NCI-H69 (cell line): ENCODE data around the gene GP1BB.
"Not testable (repeated sequence)": the region's sequence is repeated elsewhere in the genome, so short reads cannot be mapped to it uniquely, and the experiment has no call there.

Source experiments
- DNase-seq: peaks from one replicate; lab custom pipeline; 2025; lab: John Stamatoyannopoulos, UW

Gene GP1BB

DNA sequence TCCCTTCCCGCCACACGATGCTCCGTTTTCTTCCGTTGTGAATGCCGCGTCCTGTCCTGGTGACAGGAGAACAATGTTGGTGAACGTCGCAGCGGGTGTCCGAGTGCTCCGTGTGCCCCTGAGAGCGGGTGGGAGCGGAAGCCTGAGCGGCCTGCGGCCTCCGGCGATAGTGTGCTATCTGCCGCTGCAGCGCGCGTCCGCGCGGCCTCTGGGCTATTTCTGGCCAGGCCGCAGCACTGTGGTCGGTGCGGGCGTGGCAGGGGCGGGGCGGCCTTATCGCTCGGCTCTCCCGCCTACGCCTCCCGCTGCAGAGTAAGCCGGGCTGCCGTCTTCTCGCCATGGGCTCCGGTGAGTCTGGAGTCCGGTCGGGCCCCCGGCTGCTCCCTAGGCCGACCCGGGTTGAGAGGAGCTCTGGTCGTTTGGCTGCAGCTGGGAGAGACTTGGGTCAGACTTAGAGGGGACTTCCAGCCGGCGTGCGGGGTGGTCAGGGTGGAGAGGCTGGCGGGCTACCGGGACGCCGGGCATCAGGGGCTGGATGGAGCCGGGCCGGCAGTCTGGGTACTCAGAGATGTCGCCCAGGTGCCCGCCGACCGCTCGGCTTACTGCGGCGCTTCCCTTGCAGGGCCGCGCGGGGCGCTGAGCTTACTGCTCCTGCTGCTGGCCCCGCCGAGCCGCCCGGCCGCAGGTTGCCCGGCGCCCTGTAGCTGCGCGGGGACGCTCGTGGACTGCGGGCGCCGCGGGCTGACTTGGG lies at the start of gene GP1BB:
Gene GP1BB, plus strand, starts transcription at position 308 of the 751 bp plus-strand sequence. Its CDS starts 31 bp downstream, at position 339.
- DNase-seq: no peak

DNA sequence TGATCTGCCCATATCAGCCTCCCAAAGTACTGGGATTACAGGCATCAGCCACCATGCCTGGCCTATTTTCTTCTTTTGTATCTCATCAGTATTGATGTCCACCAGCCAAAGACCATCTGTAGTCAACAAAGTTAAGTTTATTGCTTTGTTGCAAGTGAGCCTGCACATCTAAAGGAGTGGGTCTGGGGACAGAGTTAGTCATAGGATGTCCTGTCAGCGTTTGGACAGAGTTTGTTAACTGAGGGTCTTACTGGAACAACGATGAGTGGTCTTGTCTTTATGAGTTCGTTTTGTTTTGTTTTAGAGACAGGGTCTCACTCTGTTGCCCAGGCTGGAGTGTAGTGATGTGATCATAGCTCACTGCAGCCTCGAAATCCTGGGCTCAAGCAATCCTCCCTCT lies 49.7 kb upstream of the GP1BB start:
- no peak for DNase-seq

DNA sequence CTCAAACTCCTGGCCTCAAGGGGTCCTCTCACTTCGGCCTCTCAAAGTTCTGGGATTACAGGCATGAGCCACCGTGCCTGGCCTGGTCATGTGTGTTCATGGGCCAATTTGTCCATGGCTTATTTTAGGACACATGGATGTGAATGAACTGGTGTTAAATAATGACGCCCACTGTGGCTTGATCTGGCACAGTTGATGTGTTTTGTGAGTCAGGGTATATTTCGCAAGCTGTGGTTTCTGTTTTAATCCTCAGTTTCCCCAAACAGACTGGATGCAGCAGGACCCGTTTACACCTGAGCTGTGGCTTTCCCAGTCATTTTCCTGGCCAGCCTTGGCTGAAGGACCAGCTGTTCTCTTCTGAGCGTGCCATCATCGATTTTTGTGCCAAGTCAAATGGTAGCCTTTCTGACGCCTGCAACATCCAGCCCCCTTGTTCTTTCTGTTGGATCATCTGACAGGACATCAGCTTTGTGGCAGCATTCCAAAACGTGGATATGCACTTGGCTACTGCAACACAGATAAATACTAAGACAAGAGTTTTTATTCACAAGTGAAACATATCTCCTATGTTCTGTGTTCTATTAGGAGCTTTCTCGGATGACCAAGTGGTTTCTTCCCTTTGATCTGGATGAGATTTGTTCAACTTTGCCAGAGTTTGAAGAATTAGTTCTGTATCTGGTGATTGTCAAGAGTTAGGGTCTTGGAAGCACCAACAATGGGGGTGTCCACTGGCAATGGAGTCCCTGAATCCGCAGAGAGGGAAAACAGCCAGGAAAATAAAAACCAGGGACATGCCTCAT lies 49.0 kb upstream of the GP1BB start:
- peak; percentile 50 for DNase-seq

DNA sequence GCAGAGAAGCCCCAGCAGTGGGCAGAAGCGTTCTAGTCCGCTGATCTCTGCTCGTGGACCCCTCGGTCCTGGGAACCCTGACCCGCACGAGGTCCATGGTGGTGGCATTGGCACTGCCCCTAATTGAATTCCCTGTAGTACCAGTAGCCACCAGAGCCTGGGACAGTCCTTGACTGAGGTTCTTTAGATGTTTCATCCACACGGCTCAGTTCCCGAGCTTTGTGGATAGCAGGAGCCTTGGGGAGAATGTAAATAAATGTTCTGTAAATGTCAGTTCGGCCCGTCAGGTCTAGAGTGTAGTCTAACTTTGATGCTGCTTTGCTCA lies 48.4 kb upstream of the GP1BB start:
- DNase-seq: peak; percentile 10

DNA sequence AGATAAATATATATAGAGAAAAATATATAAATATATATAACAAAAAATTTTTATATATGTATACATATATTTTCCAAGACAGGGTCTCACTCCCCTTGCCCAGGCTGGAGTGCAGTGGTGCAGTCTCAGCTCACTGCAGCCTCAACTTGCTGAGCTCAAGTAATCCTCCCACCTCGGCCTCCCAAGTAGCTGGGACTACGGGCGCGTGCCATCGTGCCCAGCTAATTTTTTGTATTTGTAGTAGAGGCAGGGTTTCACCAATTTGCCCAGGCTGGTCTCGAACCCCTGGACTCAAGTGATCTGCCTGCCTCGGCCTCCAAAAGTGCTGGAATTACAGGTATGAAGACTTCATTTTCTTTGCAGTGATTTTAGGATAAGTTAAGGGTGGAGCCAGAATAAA lies 47.9 kb upstream of the GP1BB start:
- DNase-seq: no peak

DNA sequence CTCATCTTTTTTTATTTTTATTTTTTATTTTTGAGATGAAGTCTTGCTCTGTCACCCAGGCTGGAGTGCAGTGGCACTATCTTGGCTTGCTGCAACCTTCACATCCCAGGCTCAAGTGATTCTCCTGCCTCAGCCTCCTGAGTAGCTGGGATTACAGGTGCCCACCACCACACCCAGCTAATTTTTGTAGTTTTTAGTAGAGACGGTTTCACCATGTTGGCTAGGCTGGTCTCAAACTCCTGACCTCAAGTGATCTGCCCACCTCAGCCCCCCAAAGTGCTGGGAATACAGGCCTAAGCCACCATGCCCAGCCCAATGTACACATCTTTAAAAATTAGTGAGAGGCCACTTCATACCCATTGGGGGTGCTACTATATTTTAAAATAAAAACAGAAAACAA lies 46.9 kb upstream of the GP1BB start:
- not testable (repeated sequence) for DNase-seq

DNA sequence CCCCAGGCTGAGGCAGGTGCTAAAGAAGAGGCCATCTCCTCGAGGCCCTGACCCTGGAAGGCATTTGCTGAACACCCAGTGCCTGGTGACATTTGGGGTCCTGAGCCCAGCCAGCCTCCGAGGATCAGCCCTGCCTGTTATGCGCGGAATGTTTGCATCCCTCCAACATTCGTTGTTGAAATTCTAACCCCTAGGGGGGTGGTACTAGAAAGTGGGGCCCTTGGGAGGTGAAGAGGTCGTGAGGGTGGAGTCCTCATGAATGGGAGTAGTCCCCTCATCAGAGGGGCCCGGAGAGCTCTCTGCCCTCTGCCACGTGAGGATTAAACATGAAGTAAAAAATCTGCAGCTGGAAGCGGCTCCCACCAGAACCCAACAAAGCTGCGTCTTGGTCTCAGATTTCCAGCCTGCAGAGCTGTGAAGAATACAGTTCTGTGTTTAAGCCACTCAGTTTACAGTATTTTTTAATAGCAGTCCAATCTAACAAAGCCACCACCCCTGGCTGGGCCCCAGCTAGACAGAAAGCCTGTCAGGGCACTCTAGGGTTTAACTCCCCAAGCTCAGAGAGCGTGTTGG lies 44.3 kb upstream of the GP1BB start:
- no peak for DNase-seq

DNA sequence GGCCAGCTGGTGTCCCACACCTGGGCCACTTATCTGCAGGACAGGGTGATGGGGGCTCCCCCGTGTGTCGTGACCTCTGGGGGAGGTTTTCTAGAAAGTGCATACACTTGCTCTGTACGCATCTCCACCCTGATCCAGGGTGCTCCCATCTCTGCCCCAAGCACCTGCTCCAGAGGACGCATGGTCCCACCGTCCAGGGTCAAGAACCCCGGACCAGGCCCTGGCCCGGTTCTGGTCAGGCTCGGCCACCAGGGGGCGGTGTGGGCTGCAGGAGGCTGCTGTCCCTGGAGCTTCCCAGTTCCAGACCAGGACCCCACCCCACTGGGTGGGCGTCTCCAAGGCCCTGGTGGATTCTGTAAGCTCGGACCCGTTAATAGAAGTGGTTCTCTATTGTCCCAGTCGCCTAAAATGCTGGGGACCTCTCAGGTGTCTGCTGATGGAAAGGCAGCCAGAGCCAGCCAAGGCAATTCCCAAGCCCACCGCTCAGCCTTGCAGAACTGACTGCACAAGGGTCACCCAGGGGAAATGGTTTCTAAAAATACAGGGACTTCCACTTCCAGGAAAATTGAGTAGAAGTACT lies 43.7 kb upstream of the GP1BB start:
- peak; percentile 16 for DNase-seq

DNA sequence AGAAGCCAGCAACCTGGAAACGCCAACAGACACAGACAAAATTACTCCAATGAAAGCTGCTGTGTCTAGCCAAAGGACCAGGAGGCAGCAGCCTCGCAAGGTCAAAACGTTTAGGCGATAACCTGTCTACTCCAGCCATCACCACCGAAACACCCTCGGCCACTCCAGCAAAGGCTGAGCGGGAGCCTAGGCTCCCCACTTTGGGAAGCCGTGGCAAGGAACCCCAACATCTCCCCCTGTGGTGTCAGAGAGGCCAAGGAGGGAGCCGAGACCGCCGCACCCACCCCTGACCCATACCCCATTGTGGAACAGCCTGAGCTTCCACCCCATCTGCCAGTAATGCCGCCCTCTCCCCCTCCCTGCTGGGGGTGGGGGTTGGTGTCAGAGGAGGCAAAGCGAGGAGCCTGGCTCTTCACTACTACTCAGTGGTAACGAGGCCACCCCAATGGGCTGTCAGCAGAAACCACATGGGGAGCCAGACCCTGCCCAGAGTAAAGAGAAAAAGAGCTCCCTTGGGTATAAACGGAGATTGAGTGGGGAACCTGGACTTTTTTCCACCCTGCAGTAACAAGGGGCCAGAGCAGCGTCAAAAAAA lies 43.0 kb upstream of the GP1BB start:
- DNase-seq: no peak

DNA sequence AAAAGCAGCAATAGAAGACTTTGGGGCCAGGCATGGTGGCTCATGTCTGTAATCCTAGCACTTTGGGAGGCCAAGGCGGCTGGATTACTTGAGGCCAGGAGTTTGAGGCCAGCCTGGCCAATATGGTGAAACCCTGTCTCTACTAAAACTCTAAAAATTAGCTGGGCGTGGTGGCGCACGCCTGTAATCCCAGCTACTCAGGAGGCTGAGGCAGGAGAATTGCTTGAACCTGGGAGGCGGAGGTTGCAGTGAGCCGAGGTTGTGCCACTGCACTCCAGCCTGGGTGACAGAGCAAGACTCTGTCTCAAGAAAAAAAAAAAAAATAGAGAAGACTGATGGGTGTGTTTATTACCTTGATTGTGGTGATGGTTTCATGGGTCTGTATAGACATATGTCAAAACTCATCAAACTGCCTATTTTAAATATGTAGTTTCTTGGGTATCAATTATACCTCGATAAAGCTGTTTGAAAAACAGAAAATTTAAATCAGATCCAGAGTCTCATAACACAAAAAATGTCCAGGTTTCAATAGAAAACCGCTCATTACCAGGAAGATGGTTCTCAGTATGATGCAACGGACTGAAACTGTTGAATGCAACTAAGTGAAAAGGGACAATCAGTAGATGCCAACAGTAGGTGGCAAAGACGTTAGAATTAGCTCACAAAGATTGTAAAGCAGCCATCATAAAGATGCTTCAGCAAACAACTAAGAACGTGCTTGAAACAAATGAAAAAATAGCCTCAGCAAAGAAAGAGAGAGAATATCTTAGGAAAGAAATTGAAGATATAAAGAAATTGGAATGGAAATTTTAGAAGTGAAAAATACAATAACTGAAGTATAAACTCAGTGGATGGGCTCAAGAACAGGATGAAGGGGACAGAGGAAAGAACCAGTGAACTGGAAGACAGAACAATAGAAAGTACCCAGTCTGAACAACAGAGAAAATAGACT lies 42.2 kb upstream of the GP1BB start:
- peak; percentile 23 for DNase-seq

DNA sequence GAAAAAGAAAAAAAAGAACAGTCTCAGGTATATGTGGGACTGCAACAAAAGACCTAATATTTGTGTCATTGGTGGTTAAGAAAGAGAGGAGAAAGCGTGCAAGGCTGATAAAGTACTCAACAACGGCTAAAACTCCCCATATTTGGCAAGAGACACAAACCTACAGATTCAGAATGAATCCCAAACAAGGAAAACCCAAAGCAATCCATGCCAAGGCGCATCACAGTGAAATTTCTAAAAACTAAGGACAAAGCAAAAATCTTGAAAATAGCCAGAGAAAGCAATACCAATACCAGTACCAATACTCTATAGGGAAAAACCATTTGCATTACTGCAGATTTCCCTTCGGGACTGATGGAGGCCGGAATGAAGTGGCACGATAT lies 41.5 kb upstream of the GP1BB start:
- DNase-seq: no peak

DNA sequence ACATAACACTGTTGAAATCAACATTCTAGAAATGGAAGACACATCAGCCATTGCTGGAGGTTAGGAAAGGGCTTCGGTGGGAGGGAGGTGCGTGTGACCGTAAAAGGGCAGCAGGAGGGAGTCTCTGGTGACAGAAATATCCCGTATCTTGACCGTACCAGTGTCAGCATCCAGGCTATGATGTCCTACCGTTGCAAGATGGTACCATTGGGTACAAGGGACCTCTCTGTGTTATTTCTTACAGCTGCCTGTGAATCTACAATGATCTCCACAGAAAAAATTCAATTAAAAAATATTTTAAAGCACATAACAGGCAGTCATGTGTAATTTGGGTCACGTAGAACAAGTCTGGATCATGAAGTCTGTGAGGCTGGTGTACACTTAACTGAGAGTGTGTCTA lies 36.4 kb upstream of the GP1BB start:
- DNase-seq: no peak

DNA sequence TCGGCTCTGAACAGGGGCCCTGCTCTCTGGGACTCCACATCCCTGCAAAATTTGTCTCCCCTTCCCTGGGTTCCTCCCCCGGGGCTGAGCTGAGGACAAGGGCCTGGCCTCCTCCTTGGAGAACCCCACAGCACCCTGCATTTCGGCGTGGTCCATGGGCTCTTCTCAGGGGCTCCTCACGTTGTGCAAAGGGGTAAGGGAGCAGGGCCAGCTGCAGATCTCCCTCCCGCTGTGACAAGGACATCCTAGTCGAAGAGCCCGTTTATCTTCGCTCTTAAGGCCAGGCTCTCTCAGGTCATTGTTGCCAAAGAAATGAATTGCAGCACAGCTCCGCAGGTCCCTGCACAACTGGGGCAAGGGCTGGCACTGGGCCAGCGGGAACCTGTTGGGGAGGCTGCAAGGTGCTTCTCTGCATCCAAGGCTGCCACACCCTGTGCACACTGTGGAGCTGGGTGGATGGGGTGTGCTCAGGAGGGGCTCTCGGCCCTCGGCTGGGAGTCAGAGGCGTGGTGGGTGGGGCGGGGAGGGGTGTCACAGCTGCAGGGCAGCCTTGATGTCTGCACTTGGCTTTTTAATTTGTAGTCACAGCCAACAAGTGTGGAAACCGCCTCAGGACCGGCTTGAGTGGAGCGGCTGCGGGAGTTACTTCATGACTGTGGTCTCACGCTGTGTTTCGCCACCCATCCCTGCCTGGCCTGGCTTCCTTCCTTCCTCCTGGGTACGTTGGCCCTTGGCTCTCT lies 35.6 kb upstream of the GP1BB start:
- DNase-seq: peak; percentile 89

DNA sequence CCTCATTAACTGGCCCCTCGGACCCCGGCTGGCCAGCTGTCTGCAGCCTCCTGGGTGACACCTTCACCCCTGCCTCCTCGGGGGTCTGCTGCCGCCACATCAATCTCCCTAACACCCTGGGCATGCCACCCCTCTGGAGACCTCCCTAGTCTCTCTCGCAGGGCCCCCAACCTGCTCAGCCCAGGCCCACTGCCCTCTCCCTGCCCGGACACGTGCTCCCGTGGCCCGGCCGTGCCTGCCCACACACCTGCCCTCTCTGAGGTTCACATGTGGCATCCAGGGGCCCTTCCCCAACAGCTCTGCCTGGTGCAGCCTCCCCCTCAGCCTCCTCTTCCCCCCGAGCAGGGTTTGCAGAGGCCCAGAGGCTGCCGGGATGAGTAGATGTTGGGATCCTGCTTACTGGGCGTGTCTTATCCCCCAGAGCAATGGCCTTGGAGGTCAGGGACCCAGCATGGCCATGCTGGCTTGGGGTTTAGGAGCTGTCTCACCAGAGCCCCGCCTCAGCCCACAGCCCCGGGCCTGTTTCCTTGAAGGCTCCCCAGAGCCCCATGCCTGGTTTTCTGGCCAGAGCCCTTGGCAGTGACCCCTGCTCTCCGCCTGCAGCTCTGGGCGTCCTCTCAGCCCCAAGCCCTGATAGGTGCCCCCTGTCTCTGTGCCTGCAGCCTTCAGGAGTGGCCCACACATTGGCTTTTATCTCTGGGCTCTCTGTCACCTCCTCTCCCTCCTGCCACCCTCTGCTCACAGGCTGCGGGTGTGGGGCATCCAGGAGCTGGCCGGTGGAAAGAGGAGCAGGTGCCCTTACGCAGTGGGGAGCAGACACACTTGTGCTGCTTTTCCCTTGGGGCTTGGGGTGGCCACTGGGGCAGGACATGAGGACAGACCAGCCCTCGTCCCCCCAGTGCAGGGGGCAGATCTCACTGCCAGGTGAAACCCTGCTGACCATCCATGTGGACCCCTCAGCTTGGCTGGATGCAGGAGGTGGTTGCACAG lies 34.7 kb upstream of the GP1BB start:
- DNase-seq: no peak

DNA sequence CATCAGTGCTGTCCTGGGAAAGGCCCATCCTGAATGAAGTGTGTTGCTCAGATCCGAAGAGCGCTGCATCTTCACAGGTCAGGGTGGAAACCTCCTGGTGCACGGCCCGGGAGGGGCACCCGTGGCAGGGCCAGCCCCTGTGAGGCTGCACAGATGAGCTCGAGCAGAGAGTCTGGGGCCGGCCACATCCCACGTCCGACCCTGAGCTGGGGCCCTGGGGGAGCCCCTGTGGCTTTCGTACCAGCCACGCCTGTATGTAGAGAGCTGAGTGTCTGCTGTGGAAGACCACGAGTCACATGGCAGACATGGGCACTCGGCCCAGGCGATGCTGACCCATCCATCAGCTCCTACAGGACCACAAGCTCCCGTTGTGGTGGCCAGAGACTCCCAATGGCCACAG lies 33.9 kb upstream of the GP1BB start:
- DNase-seq: no peak

DNA sequence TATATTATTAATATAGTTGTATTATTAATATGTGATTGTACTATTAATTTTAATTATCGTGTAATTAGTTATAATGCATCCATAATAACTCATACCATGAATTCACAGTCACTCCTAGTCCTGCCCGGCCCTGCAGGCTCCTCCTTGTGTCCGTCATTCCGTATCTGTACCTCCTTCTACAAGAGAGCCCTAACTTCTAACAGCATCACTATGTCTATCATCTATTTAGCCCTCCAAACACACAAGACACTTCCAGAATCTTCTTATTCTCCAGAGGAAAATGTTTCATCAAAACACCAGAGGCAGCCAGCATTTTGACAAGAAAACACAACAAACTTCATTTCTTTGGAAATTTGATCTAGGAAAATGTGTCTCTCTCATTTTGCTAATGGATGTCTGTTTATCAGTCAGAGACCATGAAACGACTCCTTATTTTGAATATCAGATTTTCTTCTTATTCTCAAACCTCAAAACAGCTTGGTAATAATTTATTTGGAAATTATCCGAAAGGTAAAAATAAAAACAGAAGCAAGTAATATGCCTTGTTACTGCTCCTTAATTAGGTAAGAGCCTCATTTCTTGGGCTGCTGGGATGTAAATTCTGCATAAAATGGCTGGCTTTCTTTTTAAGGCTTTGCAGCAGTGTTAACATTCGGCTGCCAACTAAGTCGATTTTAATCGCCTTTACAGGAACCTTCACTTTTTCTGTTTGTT lies 32.2 kb upstream of the GP1BB start:
- no peak for DNase-seq

DNA sequence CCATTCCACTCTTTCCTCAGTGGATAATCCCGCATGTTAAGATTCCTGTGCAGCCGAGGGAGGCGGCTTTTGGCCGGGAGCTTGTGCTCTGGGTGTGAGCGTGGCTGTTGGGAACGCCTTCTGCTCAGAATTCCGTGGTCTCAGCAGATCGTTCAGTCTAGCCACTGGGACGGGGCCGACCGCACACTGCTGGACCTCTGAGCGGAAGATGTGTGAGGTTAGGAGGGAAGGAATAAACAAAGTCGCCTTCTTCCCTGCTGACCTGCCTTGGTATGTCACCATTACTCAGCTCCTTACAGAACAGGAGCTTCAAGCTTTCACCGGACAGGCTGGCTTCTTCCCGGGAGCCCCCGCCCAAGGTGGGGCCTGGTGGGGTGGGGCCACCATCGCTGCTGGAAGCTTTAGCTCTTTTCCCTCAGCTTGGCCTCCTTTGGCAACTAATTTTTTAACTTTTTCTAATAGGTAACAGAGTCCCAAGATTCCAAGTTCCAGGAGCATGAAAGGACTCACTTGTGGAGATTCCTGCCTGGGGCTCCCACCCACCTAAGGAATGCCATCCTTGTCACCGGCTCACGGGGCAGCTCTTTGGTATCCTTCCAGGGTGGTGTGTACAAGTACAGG lies 31.5 kb upstream of the GP1BB start:
- no peak for DNase-seq

DNA sequence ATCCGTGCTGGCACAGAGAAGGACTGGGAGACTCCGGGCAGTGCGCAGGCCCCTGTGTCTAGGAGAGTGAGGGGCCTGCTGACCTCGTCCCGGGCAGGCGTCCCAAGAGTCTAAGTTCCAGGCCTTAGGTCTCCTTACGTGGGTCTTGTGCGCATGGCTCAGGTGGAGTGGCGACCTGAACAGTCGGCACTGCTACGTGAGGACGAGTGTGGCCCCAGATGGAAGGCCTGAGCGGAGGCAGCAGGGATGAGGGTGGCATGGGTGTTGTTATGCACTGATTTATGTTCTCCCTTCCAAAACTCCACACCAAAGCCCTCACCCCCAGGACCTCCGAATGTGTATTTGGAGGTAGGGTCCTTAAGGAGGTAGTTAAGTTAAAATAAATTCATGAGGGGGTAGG lies 29.8 kb upstream of the GP1BB start:
- DNase-seq: no peak
